ENCODE results near the gene ITSN1.

The ITSN1 gene

DNA sequence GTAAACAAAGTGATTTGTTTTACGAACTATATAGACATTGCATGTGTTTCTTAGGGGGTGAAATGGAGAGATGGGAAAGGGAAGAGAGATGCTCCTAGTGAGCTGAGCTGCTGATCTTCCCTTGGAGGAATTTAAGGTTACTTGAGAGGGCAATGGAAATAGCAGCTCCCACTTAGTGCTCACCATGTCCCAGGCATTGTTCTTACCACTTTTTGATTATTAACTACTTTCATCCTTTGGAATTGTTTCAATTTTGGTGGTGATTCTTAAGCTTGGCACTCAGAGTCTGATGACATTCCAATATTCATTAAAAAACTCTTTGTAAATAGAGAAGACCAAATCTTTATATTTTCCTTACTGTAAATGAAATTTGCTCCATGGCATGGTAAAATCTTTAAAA, 124.9 kb downstream of the ITSN1 start:
- TF ChIP-seq POLR2AphosphoS5 (IDR thresholded peaks at IDR 0.05; ENCODE audit: low read depth, low read length) = no peak
- TF ChIP-seq FOXP2 (optimal IDR thresholded peaks at IDR 0.05; ENCODE audit: borderline replicate concordance, extremely low read depth, extremely low read length, insufficient read depth) = no peak
- TF ChIP-seq SIN3A (IDR thresholded peaks at IDR 0.05; ENCODE audit: borderline replicate concordance, insufficient read depth, low read length) = no peak

- TF ChIP-seq FOXP2 (optimal IDR thresholded peaks at IDR 0.05; ENCODE audit: borderline replicate concordance, extremely low read depth, extremely low read length, insufficient read depth) (no peak), POLR2AphosphoS5 (IDR thresholded peaks at IDR 0.05; ENCODE audit: low read depth, low read length) (no peak), TAF1 (IDR thresholded peaks at IDR 0.05; ENCODE audit: borderline replicate concordance, insufficient read depth, low read length) (no peak), REST (IDR thresholded peaks at IDR 0.05; ENCODE audit: insufficient read depth in 1 of 2, low read depth in 2 of 2, low read length in 2 of 2) (no peak), SIN3A (IDR thresholded peaks at IDR 0.05; ENCODE audit: borderline replicate concordance, insufficient read depth, low read length) (no peak)
Measured at GRCh38 chr21:33767960-33768359, 125.7 kb downstream of the ITSN1 start.

DNA sequence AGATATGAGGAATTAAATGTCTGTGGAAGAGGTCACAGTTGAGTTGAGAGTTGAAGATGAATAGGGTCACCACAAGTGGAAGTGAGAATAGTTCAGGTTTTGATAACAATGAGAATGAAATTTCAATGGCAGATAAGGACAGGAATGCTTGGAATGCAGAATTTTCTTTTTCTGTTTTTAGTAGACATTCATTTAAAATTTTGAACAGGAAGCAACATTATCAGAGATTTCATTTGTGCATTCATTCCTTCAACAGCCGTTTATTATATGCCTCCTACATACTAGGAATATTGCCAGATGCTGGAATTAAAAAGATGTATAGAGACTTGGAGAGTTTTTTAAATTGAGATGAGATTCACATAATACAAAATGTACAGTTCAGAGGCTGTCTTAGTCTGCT, 126.8 kb downstream of the ITSN1 start:
- no peak for TF ChIP-seq REST (IDR thresholded peaks at IDR 0.05; ENCODE audit: insufficient read depth in 1 of 2, low read depth in 2 of 2, low read length in 2 of 2)
- TF ChIP-seq POLR2AphosphoS5 (IDR thresholded peaks at IDR 0.05; ENCODE audit: low read depth, low read length) = no peak
- TF ChIP-seq FOXP2 (optimal IDR thresholded peaks at IDR 0.05; ENCODE audit: borderline replicate concordance, extremely low read depth, extremely low read length, insufficient read depth) = no peak
- TF ChIP-seq SIN3A (IDR thresholded peaks at IDR 0.05; ENCODE audit: borderline replicate concordance, insufficient read depth, low read length) = no peak
- TF ChIP-seq TAF1 (IDR thresholded peaks at IDR 0.05; ENCODE audit: borderline replicate concordance, insufficient read depth, low read length) = no peak

DNA sequence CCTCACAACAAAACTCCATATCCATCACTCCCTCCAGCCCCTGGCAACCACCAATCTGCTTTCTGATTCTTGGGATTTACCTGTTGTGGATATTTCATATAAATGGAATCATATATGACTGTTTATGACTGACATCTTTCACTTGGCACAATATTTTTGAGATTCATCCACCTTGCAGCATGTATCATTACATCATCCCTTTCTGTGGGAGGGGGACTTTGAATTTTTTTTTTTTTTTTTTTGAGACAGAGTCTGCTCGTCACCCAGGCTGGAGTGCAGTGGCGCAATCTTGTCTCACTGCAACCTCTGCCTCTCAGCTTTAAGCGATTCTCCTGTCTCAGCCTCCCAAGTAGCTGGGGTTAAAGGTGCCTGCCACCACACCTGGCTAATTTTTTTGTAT, 128.2 kb downstream of the ITSN1 start:
- no peak for TF ChIP-seq SIN3A (IDR thresholded peaks at IDR 0.05; ENCODE audit: borderline replicate concordance, insufficient read depth, low read length)
- no peak for TF ChIP-seq REST (IDR thresholded peaks at IDR 0.05; ENCODE audit: insufficient read depth in 1 of 2, low read depth in 2 of 2, low read length in 2 of 2)
- no peak for TF ChIP-seq POLR2AphosphoS5 (IDR thresholded peaks at IDR 0.05; ENCODE audit: low read depth, low read length)
- TF ChIP-seq TAF1 (IDR thresholded peaks at IDR 0.05; ENCODE audit: borderline replicate concordance, insufficient read depth, low read length) = no peak
- TF ChIP-seq FOXP2 (optimal IDR thresholded peaks at IDR 0.05; ENCODE audit: borderline replicate concordance, extremely low read depth, extremely low read length, insufficient read depth) = no peak

- TF ChIP-seq TAF1 (IDR thresholded peaks at IDR 0.05; ENCODE audit: borderline replicate concordance, insufficient read depth, low read length) = no peak
- no peak for TF ChIP-seq POLR2AphosphoS5 (IDR thresholded peaks at IDR 0.05; ENCODE audit: low read depth, low read length)
- TF ChIP-seq SIN3A (IDR thresholded peaks at IDR 0.05; ENCODE audit: borderline replicate concordance, insufficient read depth, low read length) = no peak
- TF ChIP-seq REST (IDR thresholded peaks at IDR 0.05; ENCODE audit: insufficient read depth in 1 of 2, low read depth in 2 of 2, low read length in 2 of 2) = no peak
- no peak for TF ChIP-seq FOXP2 (optimal IDR thresholded peaks at IDR 0.05; ENCODE audit: borderline replicate concordance, extremely low read depth, extremely low read length, insufficient read depth)
Measured at GRCh38 chr21:33771976-33772375, 129.7 kb downstream of the ITSN1 start.

Measured in PFSK-1 (cell line).